HG03378 (cell line): ENCODE data around the gene UBE4B.
A peak's percentile ranks its signal among the peaks of the same experiment; 100 is the strongest.
"Not testable (repeated sequence)": the region's sequence is repeated elsewhere in the genome, so short reads cannot be mapped to it uniquely, and the experiment has no call there.

Source experiments
- ATAC-seq: cut with Tn5 transposase; IDR thresholded peaks from one replicate; pipeline ENCODE4 v1.9.1; 2021; ENCODE audit warnings: mild to moderate bottlenecking, moderate library complexity; ENCODE audit not compliant: unreplicated experiment

The UBE4B gene

GRCh38 chr1:10032590-10033358 is at the start of gene UBE4B:
Gene UBE4B (plus strand): TSS chr1:10032958. CDS start chr1:10033671, 713 bp downstream.
- peak; percentile 71 for ATAC-seq

DNA sequence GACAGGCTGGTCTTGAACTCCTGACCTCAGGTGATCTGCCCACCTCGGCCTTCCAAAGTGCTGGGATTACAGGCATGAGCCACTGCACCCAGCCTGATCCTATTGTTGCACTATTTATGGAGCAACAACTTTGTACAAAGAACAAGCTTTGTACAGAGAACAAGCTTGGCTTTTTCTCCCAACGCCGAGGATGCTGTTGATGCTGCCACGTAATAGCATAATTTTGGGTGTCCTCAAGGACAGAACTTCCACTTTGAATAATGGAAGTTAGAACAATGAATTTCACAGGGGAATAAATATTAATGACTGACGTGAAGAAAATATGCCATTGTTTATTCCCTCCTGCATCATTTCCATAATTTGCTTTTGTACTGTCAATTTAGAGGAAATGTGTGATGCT is 48.5 kb upstream of the UBE4B start:
- no peak for ATAC-seq

DNA sequence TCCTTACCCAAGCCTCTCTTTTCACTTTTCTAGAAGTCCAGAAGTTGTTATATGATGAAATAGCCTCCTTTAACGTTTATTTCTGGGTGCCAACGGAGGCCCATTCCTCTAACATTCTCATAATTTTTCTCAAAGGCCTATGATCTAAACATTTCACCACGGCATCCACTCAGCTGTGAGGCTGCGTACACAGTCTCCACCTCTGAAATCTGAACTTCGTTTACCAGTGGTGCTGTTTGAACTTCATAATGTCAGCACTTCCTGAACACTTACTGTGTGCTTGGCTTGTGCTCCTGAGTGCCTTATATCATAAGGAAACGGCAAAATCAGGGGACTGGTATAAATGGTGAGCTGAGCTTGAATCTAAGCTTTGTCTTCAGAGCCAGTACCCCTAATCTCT is 47.8 kb upstream of the UBE4B start:
- no peak for ATAC-seq

GRCh38 chr1:9989773-9990172 is 43.0 kb upstream of the UBE4B start:
- ATAC-seq: no peak

DNA sequence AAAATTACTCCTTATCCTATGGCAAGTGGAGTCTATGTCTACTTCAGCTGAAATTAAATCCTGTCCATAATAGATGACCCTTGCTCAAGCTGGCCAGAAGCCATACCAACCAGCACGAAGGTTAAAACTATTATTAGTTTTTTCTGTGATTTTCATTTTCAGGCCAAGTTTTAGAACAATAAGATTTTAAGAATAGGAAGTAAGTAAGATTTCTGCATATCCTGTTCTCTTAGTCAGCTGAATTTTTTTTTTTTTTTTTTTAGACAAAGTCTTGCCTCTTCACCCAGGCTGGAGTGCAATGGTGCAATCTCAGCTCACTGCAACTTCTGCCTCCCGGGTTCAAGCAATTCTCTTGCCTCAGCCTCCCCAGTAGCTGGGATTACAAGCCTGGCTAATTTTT is 41.8 kb upstream of the UBE4B start:
- ATAC-seq: no peak

DNA sequence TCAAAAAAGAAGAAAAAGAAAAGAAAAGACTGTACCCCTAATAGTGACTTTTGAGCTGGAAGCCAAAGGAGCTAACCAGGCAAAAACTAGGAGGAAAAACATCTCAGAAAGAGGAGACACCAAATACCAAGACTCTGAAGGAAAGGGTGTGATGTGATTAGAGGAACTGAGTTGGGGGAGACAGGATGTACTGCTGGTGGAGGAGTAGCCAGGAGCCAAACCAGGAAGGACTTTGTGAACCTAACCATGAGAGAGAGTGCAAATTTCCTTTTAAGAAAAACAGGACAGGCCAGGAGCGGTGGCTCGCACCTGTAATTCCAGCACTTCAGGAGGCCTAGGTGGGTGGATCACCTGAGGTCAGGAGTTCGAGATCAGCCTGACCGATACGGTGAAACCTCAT is 39.8 kb upstream of the UBE4B start:
- no peak for ATAC-seq

GRCh38 chr1:9993561-9994075 is 39.1 kb upstream of the UBE4B start:
- no peak for ATAC-seq

DNA sequence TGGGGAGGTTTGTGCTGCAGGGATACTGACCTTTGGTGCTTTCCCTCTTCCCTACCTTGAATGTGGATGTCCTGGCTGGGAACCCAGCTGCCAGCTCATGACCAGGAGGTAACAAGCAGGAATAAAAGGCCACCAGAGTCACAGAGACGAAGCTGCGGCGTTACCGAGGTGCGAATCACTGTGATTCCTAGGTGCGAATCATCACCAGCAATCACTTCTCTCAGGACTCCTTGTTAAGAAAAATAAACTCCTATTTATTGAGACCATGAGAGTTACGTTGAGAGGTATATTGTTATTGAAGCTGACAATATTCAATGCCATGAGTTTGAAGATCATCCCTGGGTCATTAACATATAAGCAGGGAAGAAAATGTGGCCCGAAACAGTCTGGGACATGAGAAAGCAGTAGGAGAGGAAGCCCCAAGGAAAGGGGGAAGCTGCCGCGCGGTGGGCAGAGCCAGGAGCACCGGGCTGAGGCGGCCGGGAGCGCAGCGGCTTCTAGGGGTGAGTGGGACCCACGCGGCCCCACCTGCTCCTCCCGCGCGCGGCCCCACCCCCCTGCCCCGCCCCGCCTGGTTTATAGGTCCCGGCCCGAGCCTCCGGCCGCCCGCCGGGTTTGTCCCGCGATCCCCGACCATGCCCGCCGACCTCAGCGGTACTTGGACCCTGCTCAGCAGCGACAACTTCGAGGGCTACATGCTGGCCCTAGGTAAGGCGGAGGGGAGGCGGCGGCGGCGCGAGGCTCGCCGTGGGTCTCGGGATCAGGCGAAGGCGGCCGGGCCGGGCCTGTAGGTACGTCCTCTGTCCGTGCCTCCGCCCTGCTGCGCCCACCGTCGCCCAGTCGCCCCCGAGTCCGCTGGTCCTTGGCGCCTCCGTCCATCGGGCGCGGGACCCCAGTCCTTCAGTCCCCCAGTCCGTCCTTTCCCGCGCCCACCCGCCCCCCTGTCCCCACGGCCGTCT is 35.9 kb upstream of the UBE4B start, which contains the start of gene RBP7:
RBP7 (plus strand) TSS at position 605 of the 959 bp plus-strand sequence; CDS start at position 636, 31 bp downstream.
- ATAC-seq: no peak

- no peak for ATAC-seq
Measured at GRCh38 chr1:10001016-10001665, 31.6 kb upstream of the UBE4B start.

- ATAC-seq: not testable (repeated sequence)
Measured at GRCh38 chr1:10005248-10005647, 27.5 kb upstream of the UBE4B start.

DNA sequence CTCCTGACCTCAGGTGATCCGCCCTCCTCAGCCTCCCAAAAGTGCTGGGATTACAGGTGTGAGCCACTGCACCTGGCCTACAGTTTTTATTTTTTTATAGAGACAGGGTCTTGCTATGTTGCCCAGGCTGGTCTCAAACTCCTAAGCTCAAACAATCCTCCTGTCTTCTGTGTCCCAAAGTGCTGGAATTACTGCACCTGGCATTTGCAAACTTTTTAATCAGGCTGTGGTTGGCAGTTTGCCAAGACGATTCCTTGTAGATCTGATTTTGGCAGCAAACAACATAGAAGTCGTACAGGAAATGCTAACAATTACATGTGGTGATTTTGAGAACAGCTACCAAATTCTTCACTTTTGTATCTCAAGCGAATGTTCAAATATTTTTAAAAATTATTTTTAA is 25.6 kb upstream of the UBE4B start:
- no peak for ATAC-seq

DNA sequence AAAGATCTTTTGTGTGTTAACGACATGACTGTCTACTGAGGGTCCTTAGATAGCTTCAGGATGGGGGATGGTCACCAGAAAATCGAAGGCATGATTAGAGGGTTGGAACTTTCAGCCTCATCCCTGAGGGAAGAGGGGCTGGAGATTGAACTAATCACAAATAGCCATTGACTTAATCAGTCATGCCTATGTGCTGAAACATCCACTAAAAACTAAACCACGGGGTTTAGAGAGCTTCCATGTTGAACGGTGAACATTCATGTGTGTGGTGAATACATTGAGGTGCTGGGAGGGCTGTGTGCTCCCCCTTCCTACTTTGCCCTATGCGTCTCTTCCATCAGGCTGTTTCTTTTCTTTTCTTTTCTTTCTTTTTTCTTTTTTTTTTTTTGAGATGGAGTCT is 18.7 kb upstream of the UBE4B start:
- no peak for ATAC-seq

DNA sequence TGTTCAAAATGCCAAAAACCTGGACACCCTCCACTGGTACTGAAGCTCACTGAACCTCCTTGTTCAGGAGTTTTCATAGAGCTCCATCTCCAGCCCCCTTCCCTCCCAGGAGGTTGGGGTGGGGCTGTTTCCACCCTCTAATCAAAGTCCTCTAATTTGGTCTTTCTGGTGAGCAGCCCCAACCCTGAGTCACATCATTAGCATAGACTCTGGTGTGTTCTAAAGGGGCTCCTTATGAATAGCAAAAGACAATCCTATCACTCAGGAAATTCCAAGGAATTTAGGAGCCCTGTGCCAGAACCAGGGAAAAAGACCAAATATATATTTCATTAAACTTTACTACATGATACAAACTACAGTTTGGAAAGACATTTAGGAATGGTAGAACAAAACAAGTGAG is 13.2 kb upstream of the UBE4B start:
- ATAC-seq: no peak

DNA sequence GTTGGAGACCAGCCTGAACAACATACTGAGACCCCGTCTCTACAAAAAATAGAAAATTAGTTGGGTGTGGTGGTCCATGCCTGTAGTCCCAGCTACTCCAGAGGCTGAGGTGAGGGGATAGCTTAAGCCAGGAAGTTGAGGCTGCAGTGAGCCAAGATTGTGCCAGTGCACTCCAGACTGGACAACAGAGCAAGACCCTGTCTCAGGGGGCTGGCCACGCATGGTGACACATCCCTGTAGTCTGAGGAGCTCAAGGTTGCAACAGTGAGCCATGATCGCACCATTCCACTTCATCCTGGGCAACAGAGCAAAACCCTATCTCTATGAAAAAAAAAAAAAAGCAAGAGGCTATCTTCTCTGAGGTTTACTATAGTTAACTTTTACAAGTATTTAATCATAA is 12.7 kb upstream of the UBE4B start:
- no peak for ATAC-seq

GRCh38 chr1:10020678-10021077 is 12.1 kb upstream of the UBE4B start:
- ATAC-seq: not testable (repeated sequence)

DNA sequence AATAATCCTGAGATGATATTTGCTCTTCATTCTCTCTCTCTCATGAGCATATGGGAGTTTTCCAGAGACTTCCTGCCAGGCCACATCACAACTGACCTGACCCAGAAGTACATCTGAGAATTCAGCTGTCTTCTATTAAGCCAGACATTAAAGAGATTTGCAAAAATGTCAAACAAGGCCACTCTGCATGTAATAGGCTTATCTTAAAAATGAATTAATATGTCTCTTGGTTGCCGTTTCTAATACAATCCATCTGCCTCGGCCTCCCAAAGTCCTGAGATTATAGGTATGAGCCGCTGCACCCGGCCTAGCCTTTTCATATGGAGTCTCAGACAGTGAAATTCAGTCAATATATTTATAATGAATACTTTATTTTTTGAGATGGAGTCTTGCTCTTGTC is 10.8 kb upstream of the UBE4B start:
- ATAC-seq: not testable (repeated sequence)

DNA sequence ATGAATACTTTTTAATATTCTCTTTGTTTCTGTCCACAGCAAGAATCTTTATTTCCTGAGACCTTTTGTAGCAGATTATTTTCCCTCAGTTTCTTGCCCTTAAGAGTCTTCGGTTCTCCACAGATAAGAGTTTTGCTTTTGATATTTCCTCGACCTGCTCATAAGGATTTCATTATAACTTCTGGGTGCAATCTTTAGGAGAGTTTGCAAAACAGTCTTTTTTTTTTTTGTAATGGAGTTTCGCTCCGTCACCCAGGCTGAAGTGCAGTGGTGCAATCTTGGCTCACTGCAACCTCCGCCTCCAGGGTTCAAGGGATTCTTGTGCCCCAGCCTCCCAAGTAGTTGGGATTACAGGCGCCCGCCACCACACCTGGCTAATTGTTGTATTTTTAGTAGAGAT is 10.1 kb upstream of the UBE4B start:
- ATAC-seq: no peak

DNA sequence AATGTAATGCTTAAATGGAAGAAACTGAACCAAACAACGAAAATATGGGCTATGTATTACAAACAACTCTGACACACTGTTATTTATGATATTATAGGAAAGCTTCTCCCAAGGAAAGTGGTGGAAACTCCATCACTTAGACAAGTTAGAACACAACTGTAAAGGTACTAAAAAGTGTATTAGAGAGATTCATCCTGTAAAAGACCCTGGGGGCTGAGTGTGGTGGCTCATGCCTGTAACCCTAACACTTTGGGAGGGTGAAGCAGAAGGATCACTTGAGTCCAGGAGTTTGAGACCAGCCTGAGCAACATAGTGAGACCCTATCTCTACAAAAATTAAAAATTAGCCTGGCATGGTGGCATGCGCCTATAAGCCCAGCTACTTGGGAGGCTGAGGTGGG is 7.4 kb upstream of the UBE4B start:
- no peak for ATAC-seq

- ATAC-seq: no peak
Measured at GRCh38 chr1:10027027-10027426, 5.7 kb upstream of the UBE4B start.

DNA sequence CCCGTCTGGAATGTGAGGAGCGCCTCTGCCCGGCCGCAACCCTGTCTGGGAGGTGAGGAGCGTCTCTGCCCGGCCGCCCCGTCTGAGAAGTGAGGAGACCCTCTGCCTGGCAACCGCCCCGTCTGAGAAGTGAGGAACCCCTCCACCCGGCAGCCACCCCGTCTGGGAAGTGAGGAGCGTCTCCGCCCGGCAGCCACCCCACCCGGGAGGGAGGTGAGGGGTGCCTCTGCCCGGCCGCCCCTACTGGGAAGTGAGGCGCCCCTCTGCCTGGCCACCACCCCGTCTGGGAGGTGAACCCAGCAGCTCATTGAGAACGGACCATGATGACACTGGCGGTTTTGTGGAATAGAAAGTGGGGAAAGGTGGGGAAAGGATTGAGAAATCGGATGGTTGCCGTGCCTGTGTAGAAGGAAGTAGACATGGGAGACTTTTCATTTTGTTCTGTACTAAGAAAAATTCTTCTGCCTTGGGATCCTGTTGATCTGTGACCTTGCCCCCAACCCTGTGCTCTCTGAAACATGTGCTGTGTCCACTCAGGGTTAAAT is 3.7 kb upstream of the UBE4B start:
- ATAC-seq: not testable (repeated sequence)

DNA sequence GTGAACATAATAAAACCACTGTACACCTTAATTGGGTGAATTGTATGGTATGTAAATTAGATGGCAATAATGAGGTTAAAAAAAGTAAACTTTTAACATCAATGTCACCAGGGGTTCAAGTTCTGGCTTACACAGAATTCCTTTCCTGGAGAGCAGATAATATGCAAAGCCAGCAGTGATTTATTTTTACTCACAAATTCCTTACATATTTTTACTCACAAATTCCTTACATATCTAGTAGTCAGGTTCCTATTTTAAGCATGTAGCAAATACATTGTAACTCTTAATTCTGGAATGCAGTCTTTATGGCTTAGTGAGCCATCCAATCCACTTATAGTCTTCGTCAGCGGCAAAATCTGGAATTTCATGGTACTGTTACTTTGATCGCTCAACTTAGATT is 1.3 kb upstream of the UBE4B start:
- ATAC-seq: no peak
